Measurements from ENCODE around the gene KRTAP10-8. TPM values are rescaled to one million over a fixed set of nuclear protein-coding genes. Genes with fewer than 3 reads are reported as not detected.

KRTAP10-8 gene
- not detected in 2 replicates for total RNA-seq (ENCODE audit: low replicate concordance)

DNA sequence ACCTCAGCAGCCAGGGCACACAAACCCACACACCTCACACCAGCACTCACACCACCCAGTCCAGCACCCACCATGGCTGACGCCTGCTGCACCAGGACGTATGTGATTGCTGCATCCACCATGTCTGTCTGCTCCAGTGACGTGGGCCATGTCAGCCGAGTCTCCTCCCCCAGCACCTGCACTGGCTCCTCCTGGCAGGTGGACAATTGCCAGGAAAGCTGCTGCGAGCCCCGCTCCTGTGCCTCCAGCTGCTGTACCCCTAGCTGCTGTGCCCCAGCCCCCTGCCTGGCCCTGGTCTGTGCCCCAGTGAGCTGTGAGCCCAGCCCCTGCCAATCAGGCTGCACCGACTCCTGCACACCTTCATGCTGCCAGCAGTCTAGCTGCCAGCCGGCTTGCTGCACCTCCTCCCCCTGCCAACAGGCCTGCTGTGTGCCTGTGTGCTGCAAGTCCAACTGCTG, at the start of gene KRTAP10-8:
Gene KRTAP10-8, plus strand, starts transcription at position 51 of the 458 bp plus-strand sequence. Its CDS starts 22 bp downstream, at position 73.

DNA sequence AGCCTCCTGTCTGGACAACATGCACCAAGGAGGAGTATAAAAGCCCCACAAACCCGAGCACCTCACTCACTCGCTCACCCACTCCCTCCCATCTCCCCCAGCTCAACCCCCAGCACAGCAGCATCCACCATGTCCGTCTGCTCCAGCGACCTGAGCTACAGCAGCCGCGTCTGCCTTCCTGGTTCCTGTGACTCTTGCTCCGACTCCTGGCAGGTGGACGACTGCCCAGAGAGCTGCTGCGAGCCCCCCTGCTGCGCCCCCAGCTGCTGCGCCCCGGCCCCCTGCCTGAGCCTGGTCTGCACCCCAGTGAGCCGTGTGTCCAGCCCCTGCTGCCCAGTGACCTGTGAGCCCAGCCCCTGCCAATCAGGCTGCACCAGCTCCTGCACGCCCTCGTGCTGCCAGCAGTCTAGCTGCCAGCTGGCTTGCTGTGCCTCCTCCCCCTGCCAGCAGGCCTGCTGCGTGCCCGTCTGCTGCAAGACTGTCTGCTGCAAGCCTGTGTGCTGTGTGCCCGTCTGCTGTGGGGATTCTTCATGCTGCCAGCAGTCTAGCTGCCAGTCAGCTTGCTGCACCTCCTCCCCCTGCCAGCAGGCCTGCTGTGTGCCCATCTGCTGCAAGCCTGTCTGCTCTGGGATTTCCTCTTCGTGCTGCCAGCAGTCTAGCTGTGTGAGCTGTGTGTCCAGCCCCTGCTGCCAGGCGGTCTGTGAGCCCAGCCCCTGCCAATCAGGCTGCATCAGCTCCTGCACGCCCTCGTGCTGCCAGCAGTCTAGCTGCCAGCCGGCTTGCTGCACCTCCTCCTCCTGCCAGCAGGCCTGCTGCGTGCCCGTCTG, 38.0 kb upstream of the KRTAP10-8 start, which contains the start of gene KRTAP10-4:
Gene KRTAP10-4, plus strand, starts transcription at position 100 of the 827 bp plus-strand sequence. Its CDS starts 30 bp downstream, at position 130.

GRCh38 chr21:44580231-44580821, 31.6 kb upstream of the KRTAP10-8 start, which contains the start of gene KRTAP10-5:
TSS of gene KRTAP10-5 (minus strand) at chr21:44580604. CDS start at chr21:44580578, 26 bp downstream.

DNA sequence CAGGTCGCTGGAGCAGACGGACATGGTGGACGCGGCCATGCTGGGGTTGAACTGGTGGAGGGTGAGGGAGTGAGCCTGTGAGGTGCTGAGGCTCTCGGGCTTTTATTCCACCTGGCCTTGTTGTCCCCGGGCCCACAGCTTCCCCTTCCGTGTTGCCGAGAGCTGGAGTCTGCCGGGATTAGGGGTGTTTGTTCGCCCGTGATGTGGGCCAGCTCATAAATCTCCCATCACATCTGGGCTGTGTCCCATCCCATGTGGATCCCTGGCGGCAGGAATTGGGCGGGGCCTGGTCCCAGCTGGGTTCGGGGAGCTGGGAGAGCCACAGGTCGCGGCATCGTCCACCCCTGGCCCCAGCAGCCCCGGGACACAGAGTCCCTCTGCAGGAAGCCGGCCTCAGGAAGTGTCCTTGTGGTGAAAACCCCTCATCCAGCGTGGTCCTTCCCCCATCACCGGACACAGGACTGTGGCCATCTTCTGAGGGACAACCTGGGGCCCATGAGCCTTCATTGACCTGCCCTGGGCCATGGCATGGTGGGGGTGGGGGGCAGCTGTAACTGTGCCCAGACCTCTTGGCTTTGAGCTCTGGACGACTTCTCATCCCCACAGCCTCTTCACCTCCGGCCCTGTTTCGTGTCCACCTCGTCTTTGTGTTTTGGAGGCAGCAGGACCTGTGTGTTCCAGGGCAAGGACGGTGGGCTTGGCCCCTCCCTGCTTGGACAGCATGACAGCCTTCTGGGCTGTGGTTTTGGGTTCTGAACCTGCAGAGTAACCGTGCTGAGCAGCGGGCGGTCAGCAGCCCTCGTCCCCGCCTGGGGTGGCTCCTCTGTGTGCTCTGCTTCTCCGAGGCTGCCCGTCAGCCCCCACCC, 19.2 kb upstream of the KRTAP10-8 start, which contains the start of gene KRTAP10-6:
Gene KRTAP10-6, minus strand, starts transcription at position 60 of the 866 bp plus-strand sequence. Its CDS starts 21 bp downstream, at position 39.

DNA sequence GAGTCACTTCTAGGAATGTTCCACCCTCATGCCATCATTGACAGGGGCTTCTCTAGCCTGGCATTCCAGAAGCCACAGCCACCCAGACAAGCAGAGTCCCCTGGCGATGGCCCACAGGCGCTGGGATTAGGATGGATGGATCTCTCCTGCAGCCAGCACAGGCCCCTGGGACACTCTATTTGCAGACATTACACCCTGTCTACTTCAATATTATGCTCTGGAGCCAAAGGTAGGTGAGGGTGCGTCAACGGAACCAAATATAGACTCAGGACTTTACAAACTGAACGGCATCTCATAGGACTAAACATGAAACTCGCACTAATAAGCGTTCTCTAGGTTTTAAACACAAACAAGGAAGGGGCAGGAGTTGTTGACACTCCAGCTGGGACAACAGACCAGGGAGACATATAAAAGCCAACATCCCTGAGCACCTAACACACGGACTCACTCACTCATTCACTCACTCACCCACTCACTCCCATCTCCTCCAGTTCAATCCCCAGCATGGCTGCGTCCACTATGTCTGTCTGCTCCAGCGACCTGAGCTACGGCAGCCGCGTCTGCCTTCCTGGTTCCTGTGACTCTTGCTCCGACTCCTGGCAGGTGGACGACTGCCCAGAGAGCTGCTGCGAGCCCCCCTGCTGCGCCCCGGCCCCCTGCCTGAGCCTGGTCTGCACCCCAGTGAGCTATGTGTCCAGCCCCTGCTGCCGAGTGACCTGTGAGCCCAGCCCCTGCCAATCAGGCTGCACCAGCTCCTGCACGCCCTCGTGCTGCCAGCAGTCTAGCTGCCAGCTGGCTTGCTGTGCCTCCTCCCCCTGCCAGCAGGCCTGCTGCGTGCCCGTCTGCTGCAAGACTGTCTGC, 11.5 kb upstream of the KRTAP10-8 start, which contains the start of gene KRTAP10-7:
Gene KRTAP10-7, plus strand, starts transcription at position 480 of the 861 bp plus-strand sequence. Its CDS starts 25 bp downstream, at position 505.

GRCh38 chr21:44626673-44627143, 14.8 kb downstream of the KRTAP10-8 start, which contains the start of gene KRTAP10-9:
TSS of gene KRTAP10-9 (plus strand) at chr21:44627093. CDS start at chr21:44627172, 79 bp downstream.

GRCh38 chr21:44637018-44637850, 25.4 kb downstream of the KRTAP10-8 start, which contains the start of gene KRTAP10-10:
TSS of gene KRTAP10-10 (plus strand) at chr21:44637356. CDS start at chr21:44637418, 62 bp downstream.

GRCh38 chr21:44646366-44647221, 34.7 kb downstream of the KRTAP10-8 start, which contains the start of gene KRTAP10-11:
TSS of gene KRTAP10-11 (plus strand) at chr21:44646414. CDS start at chr21:44646459, 45 bp downstream.

DNA sequence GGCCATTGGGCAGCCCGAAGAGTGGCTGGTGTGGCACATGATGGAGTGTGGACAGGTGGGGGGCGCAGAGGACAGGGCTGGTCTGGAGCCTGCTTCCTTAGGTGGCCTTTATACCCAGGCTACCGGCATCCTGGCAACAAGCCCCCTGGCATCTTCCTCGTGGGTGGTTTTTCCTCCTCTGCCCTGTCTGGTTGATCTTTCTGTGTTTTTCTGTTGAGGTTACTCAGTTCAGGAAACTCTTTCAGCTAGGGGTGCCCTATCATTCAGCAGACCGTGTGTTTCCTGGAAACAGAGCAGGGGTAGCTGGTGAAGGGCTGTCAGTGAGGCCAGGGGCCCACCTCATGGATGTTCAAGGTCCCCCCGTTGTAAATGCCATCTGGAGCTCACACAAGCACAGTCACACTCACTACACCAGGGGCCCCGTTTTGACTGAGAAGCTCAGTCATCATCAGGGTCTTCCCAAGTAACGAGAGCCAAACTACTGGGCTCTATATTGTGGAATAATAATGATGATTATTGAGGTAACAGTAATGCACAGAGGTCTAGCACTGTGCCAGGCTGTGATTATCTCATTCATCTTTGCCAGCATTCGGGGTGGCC, 42.8 kb downstream of the KRTAP10-8 start, which contains the start of gene KRTAP12-4:
Gene KRTAP12-4, minus strand, starts transcription at position 84 of the 600 bp plus-strand sequence. Its CDS starts 45 bp downstream, at position 39.

DNA sequence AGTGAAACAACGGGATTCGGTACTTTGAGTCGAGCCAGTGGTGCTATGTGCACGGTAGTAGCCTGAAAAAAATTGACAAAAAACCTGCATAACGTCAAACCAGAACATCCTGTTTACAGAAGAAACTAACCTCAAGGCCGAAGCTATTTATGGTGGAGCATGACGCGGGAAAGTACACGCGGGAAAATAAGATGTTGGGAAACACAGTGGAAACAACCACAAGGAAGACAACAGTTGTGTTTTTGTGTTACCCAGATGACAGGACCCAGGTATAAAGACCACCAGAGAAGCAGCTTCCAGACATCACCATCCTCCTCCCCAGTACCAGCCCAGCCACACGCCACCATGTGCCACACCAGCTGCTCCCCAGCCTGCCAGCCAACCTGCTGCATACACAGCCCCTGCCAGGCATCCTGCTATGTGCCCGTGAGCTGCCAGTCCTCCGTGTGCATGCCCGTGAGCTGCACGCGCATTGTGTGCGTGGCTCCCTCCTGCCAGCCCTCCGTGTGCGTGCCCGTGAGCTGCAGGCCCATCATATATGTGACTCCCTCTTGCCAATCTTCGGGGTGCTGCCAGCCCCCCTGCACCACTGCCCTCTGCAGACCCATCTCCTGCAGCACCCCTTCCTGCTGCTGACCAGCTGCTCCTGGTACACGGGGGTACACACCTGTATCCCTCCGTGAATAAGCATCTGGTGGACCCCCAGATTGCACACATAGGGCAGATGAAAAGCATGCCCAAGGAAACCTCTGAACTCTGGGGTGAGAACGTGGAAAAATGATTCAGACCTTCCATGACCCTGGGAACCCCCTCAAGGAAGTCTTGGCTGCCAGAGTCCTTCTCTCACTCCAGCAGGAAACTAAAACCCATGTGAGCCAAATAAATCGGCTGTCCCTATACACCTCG, 46.0 kb downstream of the KRTAP10-8 start, which contains the start of gene KRTAP12-3:
Gene KRTAP12-3, plus strand, starts transcription at position 298 of the 906 bp plus-strand sequence. Its CDS starts 48 bp downstream, at position 346.

Other genes starting within 250 kb of the KRTAP10-8 start
- gene LRRC3, start 156.6 kb upstream of the KRTAP10-8 start, total RNA-seq (ENCODE audit: low replicate concordance) = 0.12 and 0.38 TPM in 2 replicates
- not detected in 2 replicates for gene KRTAP10-1, start 71.9 kb upstream of the KRTAP10-8 start, total RNA-seq (ENCODE audit: low replicate concordance)
- gene KRTAP10-2, start 60.6 kb upstream of the KRTAP10-8 start, total RNA-seq (ENCODE audit: low replicate concordance) = not detected in 2 replicates
- gene KRTAP10-3, start 53.3 kb upstream of the KRTAP10-8 start, total RNA-seq (ENCODE audit: low replicate concordance) = not detected in 2 replicates
- not detected in 2 replicates for gene KRTAP10-4, start 38.4 kb upstream of the KRTAP10-8 start, total RNA-seq (ENCODE audit: low replicate concordance)
- not detected in 2 replicates for gene KRTAP10-5, start 31.5 kb upstream of the KRTAP10-8 start, total RNA-seq (ENCODE audit: low replicate concordance)
- not detected in 2 replicates for gene KRTAP10-6, start 19.6 kb upstream of the KRTAP10-8 start, total RNA-seq (ENCODE audit: low replicate concordance)
- gene KRTAP10-7, start 11.5 kb upstream of the KRTAP10-8 start, total RNA-seq (ENCODE audit: low replicate concordance) = not detected in 2 replicates
- gene KRTAP10-9, start 15.0 kb downstream of the KRTAP10-8 start, total RNA-seq (ENCODE audit: low replicate concordance) = not detected in 2 replicates
- gene KRTAP10-10, start 25.3 kb downstream of the KRTAP10-8 start, total RNA-seq (ENCODE audit: low replicate concordance) = not detected in 2 replicates
- not detected in 2 replicates for gene KRTAP10-11, start 34.3 kb downstream of the KRTAP10-8 start, total RNA-seq (ENCODE audit: low replicate concordance)
- gene KRTAP12-4, start 42.6 kb downstream of the KRTAP10-8 start, total RNA-seq (ENCODE audit: low replicate concordance) = not detected in 2 replicates
- gene KRTAP12-3, start 45.9 kb downstream of the KRTAP10-8 start, total RNA-seq (ENCODE audit: low replicate concordance) = not detected in 2 replicates
- not detected in 2 replicates for gene KRTAP12-2, start 54.8 kb downstream of the KRTAP10-8 start, total RNA-seq (ENCODE audit: low replicate concordance)
- gene KRTAP12-1, start 70.1 kb downstream of the KRTAP10-8 start, total RNA-seq (ENCODE audit: low replicate concordance) = not detected in 2 replicates
- not detected in 2 replicates for gene KRTAP10-12, start 85.1 kb downstream of the KRTAP10-8 start, total RNA-seq (ENCODE audit: low replicate concordance)
- gene TSPEAR, start 99.5 kb downstream of the KRTAP10-8 start, total RNA-seq (ENCODE audit: low replicate concordance) = not detected in 2 replicates
- gene UBE2G2, start 189.7 kb downstream of the KRTAP10-8 start, total RNA-seq (ENCODE audit: low replicate concordance) = 61.3 and 64.7 TPM in 2 replicates
- gene SUMO3, start 206.0 kb downstream of the KRTAP10-8 start, total RNA-seq (ENCODE audit: low replicate concordance) = 78.1 and 123 TPM in 2 replicates

Measured in smooth muscle cell of the coronary artery (primary cell).